HepG2 (cell line): ENCODE data around the gene ABHD17A. TPM values are rescaled to one million over a fixed set of nuclear protein-coding genes. Genes with fewer than 3 reads are reported as not detected.
A peak's percentile ranks its signal among the peaks of the same experiment; 100 is the strongest.

Experiments
- ATAC-seq: fragments of 200-7000 bp; cut with Tn5 transposase; 3 replicates; pipeline ENCODE4 v1.9.1; 2020; ENCODE audit warnings: mild to moderate bottlenecking, moderate library complexity
- BruUV-seq: library from RNA; stranded (reverse); fragments of 400-500 nt; replicated peaks from 2 replicates; lab custom pipeline; 2021; lab: Mats Ljungman, UMichigan
- CTCF ChIA-PET: fragments of 300-600 bp; formaldehyde crosslinking; extraction: SDS; loops from one replicate; lab custom pipeline; 2021; ENCODE audit warnings: low total read pairs, inconsistent platforms, low intra/inter-chr PET ratio; lab: Yijun Ruan, JAX
- POLR2A ChIA-PET: fragments of 350-600 bp; sonication (Branson Sonifier 250); formaldehyde crosslinking; loops from one replicate; lab custom pipeline; 2020; ENCODE audit warnings: antibody characterized with exemption, inconsistent platforms; lab: Yijun Ruan, JAX
- DNase-seq: peaks from one replicate; pipeline ENCODE4 v3.0.0-alpha.2; 2015; ENCODE audit warnings: low spot score
- FAIRE-seq: peaks from 3 replicates; lab custom pipeline; 2011; peaks lifted over from hg19 to GRCh38; lab: Jason Lieb, UNC
- H2AFZ ChIP-seq: one replicate; pipeline ENCODE4 v1.6.1; 2011; ENCODE audit warnings: low read length, inconsistent platforms
- H3K27ac ChIP-seq: fragments of 300-600 bp; 3 replicates; pipeline ENCODE4 v1.8.0; 2011; ENCODE audit warnings: mixed run types, mild to moderate bottlenecking, mixed read lengths, low read length, inconsistent platforms; ENCODE audit not compliant: insufficient read depth; ENCODE audit errors: extremely low read length
- H3K27me3 ChIP-seq, 2 experiments: fragments of 200-600 bp in 1 of 2; 2 replicates in 1 of 2; 3 replicates in 1 of 2; pipeline versions ENCODE4 v1.6.0 to v1.8.0; 2011; ENCODE audit warnings: low read length in 2 of 2, mild to moderate bottlenecking in 2 of 2, moderate library complexity in 2 of 2, inconsistent platforms in 1 of 2; ENCODE audit not compliant: insufficient read depth in 2 of 2, control insufficient read depth in 1 of 2
- H3K36me3 ChIP-seq, 2 experiments: fragments of 200-600 bp in 1 of 2; replicated peaks in 1 of 2; 2 replicates in 1 of 2; 3 replicates in 1 of 2; pipeline versions ENCODE4 v1.5.1 to v1.8.0; 2011; ENCODE audit warnings: low read length in 2 of 2, inconsistent platforms in 1 of 2; ENCODE audit not compliant: insufficient read depth in 2 of 2, control insufficient read depth in 1 of 2
- H3K4me1 ChIP-seq: 2 replicates; pipeline ENCODE4 v1.5.1; 2012; ENCODE audit warnings: low read length, inconsistent platforms; ENCODE audit not compliant: insufficient read depth
- H3K4me2 ChIP-seq: 2 replicates; pipeline ENCODE4 v1.6.0; 2011; ENCODE audit warnings: low read depth, low read length, inconsistent platforms
- H3K4me3 ChIP-seq, 3 experiments: fragments of 200-600 bp in 1 of 3; sonication (generic), shearing (Covaris generic) in 1 of 3; replicated peaks in 1 of 3; 2 replicates each; pipeline ENCODE4 v1.5.1; 2011 to 2016; ENCODE audit warnings: low read length in 3 of 3, inconsistent platforms in 2 of 3, low read depth in 2 of 3, mild to moderate bottlenecking in 2 of 3, control low read depth in 1 of 3, mixed read lengths in 1 of 3; ENCODE audit not compliant: insufficient read depth in 1 of 3
- H3K79me2 ChIP-seq: one replicate; pipeline ENCODE4 v1.6.1; 2011; ENCODE audit warnings: low read length, inconsistent platforms; ENCODE audit not compliant: insufficient read depth
- H3K9ac ChIP-seq: 2 replicates; pipeline ENCODE4 v1.6.0; 2011; ENCODE audit warnings: mild to moderate bottlenecking, low read depth, low read length, inconsistent platforms; ENCODE audit not compliant: insufficient read depth
- H3K9me3 ChIP-seq: 2 replicates; pipeline ENCODE4 v1.5.1; 2012; ENCODE audit warnings: mild to moderate bottlenecking, low read length
- H4K20me1 ChIP-seq: 2 replicates; pipeline ENCODE4 v1.6.0; 2011; ENCODE audit warnings: inconsistent platforms, mild to moderate bottlenecking, low read length, moderate library complexity; ENCODE audit not compliant: insufficient read depth
- ASH2L ChIP-seq: fragments of 300-600, 200-600 bp; sonication (generic); IDR thresholded peaks from 2 replicates; pipeline ENCODE4 v1.7.0; 2017; ENCODE audit warnings: low read depth, mild to moderate bottlenecking, moderate library complexity, mixed read lengths, low read length; ENCODE audit not compliant: insufficient read length
- MAX ChIP-seq: IDR thresholded peaks from 2 replicates; pipeline ENCODE4 v1.6.1; 2012; ENCODE audit warnings: inconsistent platforms
- NFYB ChIP-seq: sonication (generic); formaldehyde crosslinking; IDR thresholded peaks from 2 replicates; pipeline ENCODE4 v1.4.0; 2020; ENCODE audit warnings: missing genetic modification reagents
- PHF8 ChIP-seq: sonication (generic); formaldehyde crosslinking; IDR thresholded peaks from 2 replicates; pipeline ENCODE4 v1.5.0; 2020; ENCODE audit warnings: missing genetic modification reagents
- RBM39 ChIP-seq: fragments of 200-400 bp; formaldehyde crosslinking; IDR thresholded peaks from one replicate; pipeline ENCODE4 v1.6.1; 2018; ENCODE audit warnings: antibody characterized with exemption, mild to moderate bottlenecking, low read depth, low read length; ENCODE audit not compliant: poor library complexity, severe bottlenecking
- SALL1 ChIP-seq: sonication (generic); formaldehyde crosslinking; IDR thresholded peaks from 2 replicates; pipeline ENCODE4 v1.8.0; 2022; ENCODE audit warnings: mild to moderate bottlenecking, missing genetic modification reagents
- SAP130 ChIP-seq: IDR thresholded peaks from 2 replicates; pipeline ENCODE4 v1.6.1; 2016; ENCODE audit warnings: low read depth
- SP2 ChIP-seq: sonication (generic); formaldehyde crosslinking; IDR thresholded peaks from 2 replicates; pipeline ENCODE4 v1.5.1; 2020; ENCODE audit warnings: mild to moderate bottlenecking, missing genetic modification reagents
- SP4 ChIP-seq: sonication (generic); formaldehyde crosslinking; IDR thresholded peaks from 2 replicates; pipeline ENCODE4 v1.8.1; 2023; ENCODE audit warnings: mild to moderate bottlenecking, missing genetic modification reagents
- TBX2 ChIP-seq: sonication (generic); formaldehyde crosslinking; IDR thresholded peaks from 2 replicates; pipeline ENCODE4 v1.5.0; 2020; ENCODE audit warnings: missing genetic modification reagents, mild to moderate bottlenecking, borderline replicate concordance
- ZBTB14 ChIP-seq: sonication (generic); formaldehyde crosslinking; IDR thresholded peaks from 2 replicates; pipeline ENCODE4 v1.4.0; 2020; ENCODE audit warnings: missing genetic modification reagents
- ZNF530 ChIP-seq: sonication (generic); formaldehyde crosslinking; IDR thresholded peaks from 2 replicates; pipeline ENCODE4 v1.5.0; 2020; ENCODE audit warnings: low read depth, mild to moderate bottlenecking, missing genetic modification reagents
- ZNF605 ChIP-seq: sonication (generic); formaldehyde crosslinking; IDR thresholded peaks from 2 replicates; pipeline ENCODE4 v1.8.0; 2022; ENCODE audit warnings: mild to moderate bottlenecking, missing genetic modification reagents
- ZSCAN31 ChIP-seq: sonication (generic); formaldehyde crosslinking; IDR thresholded peaks from 2 replicates; pipeline ENCODE4 v1.5.0; 2020; ENCODE audit warnings: low read depth, mild to moderate bottlenecking, missing genetic modification reagents
- WGBS: methylation state at CpG from one replicate; pipeline ENCODE4 v1.1.6; 2017; ENCODE audit warnings: low lambda C conversion rate; 5-methylcytosine and 5-hydroxymethylcytosine counted together
- in situ Hi-C: cut with HindIII; loops from 2 replicates; pipeline ENCODE4 v1.10.0; 2017; ENCODE audit warnings: low pct_unique_long_range_greater_than_20kb; ENCODE audit not compliant: extremely low pct_ligation_motif_present
- intact Hi-C: fragments of 100-400 bp; cut with micrococcal nuclease; formaldehyde crosslinking; loops from one replicate; pipeline ENCODE4 v1.10.0; 2022; ENCODE audit not compliant: unreplicated experiment
- polyA plus RNA-seq, 8 experiments: library from polyadenylated mRNA; depleted of rRNA in 3 of 8; stranded (reverse) in 7 of 8; unstranded in 1 of 8; fragments of >200 nt; fragmentation: Illumina TruSeq in 4 of 8; extraction: Trizol in 4 of 8; gene quantifications; 2 replicates each; pipeline versions ENCODE4 v1.2.1 to v1.2.3, GENCODE V29; 2011 to 2016; ENCODE audit warnings: low read depth in 4 of 8, missing spikeins in 1 of 8, mixed read lengths in 1 of 8; ENCODE audit not compliant: insufficient read depth in 1 of 8
- total RNA-seq, 5 experiments: library from RNA; depleted of rRNA; stranded (reverse); fragments of >200 nt; fragmentation: Illumina TruSeq; extraction: Trizol; gene quantifications; 2 replicates each; pipeline ENCODE4 v1.2.3, GENCODE V29; 2016; ENCODE audit warnings: low read depth in 1 of 5
- TF ChIP-seq, protein P1 (sequence below): IDR thresholded peaks from 2 replicates; pipeline ENCODE4 v1.6.1; 2016; ENCODE audit warnings: control low read depth
- TF ChIP-seq, protein P2 (sequence below): sonication (generic); formaldehyde crosslinking; IDR thresholded peaks from 2 replicates; pipeline ENCODE4 v1.8.0; 2022; ENCODE audit warnings: mild to moderate bottlenecking, missing genetic modification reagents, moderate library complexity
- TF ChIP-seq, protein P3 (sequence below): sonication (generic); formaldehyde crosslinking; IDR thresholded peaks from 2 replicates; pipeline ENCODE4 v1.4.0; 2020; ENCODE audit warnings: missing genetic modification reagents

ABHD17A gene
- total and polyA plus RNA-seq, 2 of the 13 experiments (the other 11 are each of a cell fraction or from before 2014, with no cell fraction given): 27.7 to 40.8 TPM

DNA sequence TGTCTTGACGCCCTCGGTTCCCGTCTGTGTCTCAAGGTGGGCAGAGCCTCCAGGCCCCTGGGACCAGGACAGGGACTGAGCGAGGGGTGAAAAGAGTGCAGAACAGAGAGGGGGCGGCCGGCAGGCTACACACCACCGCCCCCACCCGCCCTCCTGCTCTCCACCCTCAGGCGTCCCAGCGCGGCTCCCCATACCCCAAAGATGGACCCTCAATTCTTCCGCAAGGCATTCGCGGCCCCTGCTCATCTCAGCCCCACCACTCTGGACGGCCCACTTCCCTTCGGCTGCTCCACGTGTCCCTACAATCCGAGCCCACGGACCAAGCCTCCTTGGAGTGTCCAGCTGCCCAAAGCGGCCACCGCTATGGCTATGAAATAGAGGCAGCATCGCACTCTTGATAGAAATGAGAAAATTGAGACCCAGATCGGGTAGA lies 23.7 kb downstream of the ABHD17A start:
- Histone ChIP-seq H3K4me2 (peak overlapping the region; percentile 81), H3K4me1 (peaks cover 60% of the 10 kb centered on the region), H4K20me1 (peaks cover 37% of the 10 kb centered on the region), H3K36me3 (no peaks in the 10 kb centered on the region), H3K79me2 (peaks cover 51% of the 10 kb centered on the region), H3K27me3 (no peaks in the 10 kb centered on the region; a peak in 1 of 5 replicates), H3K9me3 (no peaks in the 10 kb centered on the region), H2AFZ (no peak overlapping the region), H3K27ac (peak overlapping the region; percentile 80), H3K9ac (peak overlapping the region; percentile 84), H3K4me3 (peak overlapping the region; percentile 89 to 95 (median 91))
- intact Hi-C loops (no loop called here), in situ Hi-C loops (no loop called here)
- BruUV-seq: no TSS peak
- DNase-seq (no peak), ATAC-seq (no peak), FAIRE-seq (no peak)
- POLR2A ChIA-PET: no interaction called here
- TF ChIP-seq MAX: peak; percentile 44; the same call in 1 of the 2 replicates
- peak; percentile 12; the same call in 1 of the 2 replicates for TF ChIP-seq SALL1 (CRISPR knock-in tag)
- peak; percentile 9; the same call in 1 of the 2 replicates for TF ChIP-seq SAP130 (CRISPR knock-in tag)
- TF ChIP-seq, protein P1, sequence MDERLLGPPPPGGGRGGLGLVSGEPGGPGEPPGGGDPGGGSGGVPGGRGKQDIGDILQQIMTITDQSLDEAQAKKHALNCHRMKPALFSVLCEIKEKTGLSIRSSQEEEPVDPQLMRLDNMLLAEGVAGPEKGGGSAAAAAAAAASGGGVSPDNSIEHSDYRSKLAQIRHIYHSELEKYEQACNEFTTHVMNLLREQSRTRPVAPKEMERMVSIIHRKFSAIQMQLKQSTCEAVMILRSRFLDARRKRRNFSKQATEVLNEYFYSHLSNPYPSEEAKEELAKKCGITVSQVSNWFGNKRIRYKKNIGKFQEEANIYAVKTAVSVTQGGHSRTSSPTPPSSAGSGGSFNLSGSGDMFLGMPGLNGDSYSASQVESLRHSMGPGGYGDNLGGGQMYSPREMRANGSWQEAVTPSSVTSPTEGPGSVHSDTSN (CRISPR knock-in tag): no peak
- no peak for TF ChIP-seq ZSCAN31
- 0 out of 2 replicates have a peak, but pooled peaks have one; percentile 28 for TF ChIP-seq SP2
- TF ChIP-seq TBX2: no peak
- TF ChIP-seq RBM39: peak; percentile 10
- no peak for TF ChIP-seq NFYB (CRISPR knock-in tag)
- 0 out of 2 replicates have a peak, but pooled peaks have one; percentile 24 for TF ChIP-seq PHF8
- 0 out of 2 replicates have a peak, but pooled peaks have one; percentile 9 for TF ChIP-seq ZBTB14 (CRISPR knock-in tag)
- no peak for TF ChIP-seq ZNF530 (CRISPR knock-in tag)
- TF ChIP-seq, protein P2, sequence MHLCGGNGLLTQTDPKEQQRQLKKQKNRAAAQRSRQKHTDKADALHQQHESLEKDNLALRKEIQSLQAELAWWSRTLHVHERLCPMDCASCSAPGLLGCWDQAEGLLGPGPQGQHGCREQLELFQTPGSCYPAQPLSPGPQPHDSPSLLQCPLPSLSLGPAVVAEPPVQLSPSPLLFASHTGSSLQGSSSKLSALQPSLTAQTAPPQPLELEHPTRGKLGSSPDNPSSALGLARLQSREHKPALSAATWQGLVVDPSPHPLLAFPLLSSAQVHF (CRISPR knock-in tag): 0 out of 2 replicates have a peak, but pooled peaks have one; percentile 3
- TF ChIP-seq ASH2L: peak; percentile 26
- TF ChIP-seq, protein P3, sequence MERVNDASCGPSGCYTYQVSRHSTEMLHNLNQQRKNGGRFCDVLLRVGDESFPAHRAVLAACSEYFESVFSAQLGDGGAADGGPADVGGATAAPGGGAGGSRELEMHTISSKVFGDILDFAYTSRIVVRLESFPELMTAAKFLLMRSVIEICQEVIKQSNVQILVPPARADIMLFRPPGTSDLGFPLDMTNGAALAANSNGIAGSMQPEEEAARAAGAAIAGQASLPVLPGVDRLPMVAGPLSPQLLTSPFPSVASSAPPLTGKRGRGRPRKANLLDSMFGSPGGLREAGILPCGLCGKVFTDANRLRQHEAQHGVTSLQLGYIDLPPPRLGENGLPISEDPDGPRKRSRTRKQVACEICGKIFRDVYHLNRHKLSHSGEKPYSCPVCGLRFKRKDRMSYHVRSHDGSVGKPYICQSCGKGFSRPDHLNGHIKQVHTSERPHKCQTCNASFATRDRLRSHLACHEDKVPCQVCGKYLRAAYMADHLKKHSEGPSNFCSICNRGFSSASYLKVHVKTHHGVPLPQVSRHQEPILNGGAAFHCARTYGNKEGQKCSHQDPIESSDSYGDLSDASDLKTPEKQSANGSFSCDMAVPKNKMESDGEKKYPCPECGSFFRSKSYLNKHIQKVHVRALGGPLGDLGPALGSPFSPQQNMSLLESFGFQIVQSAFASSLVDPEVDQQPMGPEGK (CRISPR knock-in tag): peak; percentile 36; the same call in 1 of the 2 replicates
- peak; percentile 53; the same call in 1 of the 2 replicates for TF ChIP-seq SP4 (CRISPR knock-in tag)
- TF ChIP-seq ZNF605: 0 out of 2 replicates have a peak, but pooled peaks have one; percentile 44
- CTCF ChIA-PET: no interaction called here
- WGBS: 0% methylated on average over 9 of the region's 23 CpGs
